ENCODE data around the gene BICRAL.
"Not testable (repeated sequence)": the region's sequence is repeated elsewhere in the genome, so short reads cannot be mapped to it uniquely, and the experiment has no call there.

Gene BICRAL, protein sequence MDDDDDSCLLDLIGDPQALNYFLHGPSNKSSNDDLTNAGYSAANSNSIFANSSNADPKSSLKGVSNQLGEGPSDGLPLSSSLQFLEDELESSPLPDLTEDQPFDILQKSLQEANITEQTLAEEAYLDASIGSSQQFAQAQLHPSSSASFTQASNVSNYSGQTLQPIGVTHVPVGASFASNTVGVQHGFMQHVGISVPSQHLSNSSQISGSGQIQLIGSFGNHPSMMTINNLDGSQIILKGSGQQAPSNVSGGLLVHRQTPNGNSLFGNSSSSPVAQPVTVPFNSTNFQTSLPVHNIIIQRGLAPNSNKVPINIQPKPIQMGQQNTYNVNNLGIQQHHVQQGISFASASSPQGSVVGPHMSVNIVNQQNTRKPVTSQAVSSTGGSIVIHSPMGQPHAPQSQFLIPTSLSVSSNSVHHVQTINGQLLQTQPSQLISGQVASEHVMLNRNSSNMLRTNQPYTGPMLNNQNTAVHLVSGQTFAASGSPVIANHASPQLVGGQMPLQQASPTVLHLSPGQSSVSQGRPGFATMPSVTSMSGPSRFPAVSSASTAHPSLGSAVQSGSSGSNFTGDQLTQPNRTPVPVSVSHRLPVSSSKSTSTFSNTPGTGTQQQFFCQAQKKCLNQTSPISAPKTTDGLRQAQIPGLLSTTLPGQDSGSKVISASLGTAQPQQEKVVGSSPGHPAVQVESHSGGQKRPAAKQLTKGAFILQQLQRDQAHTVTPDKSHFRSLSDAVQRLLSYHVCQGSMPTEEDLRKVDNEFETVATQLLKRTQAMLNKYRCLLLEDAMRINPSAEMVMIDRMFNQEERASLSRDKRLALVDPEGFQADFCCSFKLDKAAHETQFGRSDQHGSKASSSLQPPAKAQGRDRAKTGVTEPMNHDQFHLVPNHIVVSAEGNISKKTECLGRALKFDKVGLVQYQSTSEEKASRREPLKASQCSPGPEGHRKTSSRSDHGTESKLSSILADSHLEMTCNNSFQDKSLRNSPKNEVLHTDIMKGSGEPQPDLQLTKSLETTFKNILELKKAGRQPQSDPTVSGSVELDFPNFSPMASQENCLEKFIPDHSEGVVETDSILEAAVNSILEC

GRCh38 chr6:42781796-42782688, at the start of gene BICRAL:
Gene BICRAL (plus strand): TSS chr6:42782052. CDS start chr6:42822023, 39,971 bp downstream.
- FAIRE-seq = no peak

DNA sequence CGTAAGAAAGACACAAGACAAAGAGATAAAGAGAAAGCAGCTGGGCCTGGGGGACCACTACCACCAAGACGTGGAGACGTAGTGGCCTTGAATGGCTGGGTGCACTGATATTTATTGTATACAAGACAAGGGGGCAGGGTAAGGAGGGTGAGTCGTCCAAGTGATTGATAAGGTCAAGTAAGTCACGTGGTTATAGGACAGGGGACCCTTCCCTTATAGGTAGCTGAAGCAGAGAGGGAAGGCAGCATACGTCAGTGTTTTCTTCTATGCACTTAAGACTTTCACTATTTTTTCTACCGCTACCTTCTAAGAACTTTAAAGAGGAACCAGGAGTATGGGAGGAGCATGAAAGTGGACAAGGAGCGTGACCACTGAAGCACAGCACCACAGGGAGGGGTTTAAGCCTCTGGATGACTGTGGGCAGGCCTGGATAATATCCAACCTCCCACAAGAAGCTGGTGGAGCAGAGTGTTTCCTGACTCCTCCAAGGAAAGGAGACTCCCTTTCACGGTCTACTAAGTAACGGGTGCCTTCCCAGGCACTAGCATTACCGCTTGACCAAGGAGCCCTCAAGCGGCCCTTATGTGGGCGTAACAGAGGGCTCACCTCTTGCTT, 47.9 kb upstream of the BICRAL start:
- FAIRE-seq = not testable (repeated sequence)

GRCh38 chr6:42735976-42736375, 45.9 kb upstream of the BICRAL start:
- FAIRE-seq = no peak

GRCh38 chr6:42740725-42741124, 41.1 kb upstream of the BICRAL start:
- FAIRE-seq = no peak

DNA sequence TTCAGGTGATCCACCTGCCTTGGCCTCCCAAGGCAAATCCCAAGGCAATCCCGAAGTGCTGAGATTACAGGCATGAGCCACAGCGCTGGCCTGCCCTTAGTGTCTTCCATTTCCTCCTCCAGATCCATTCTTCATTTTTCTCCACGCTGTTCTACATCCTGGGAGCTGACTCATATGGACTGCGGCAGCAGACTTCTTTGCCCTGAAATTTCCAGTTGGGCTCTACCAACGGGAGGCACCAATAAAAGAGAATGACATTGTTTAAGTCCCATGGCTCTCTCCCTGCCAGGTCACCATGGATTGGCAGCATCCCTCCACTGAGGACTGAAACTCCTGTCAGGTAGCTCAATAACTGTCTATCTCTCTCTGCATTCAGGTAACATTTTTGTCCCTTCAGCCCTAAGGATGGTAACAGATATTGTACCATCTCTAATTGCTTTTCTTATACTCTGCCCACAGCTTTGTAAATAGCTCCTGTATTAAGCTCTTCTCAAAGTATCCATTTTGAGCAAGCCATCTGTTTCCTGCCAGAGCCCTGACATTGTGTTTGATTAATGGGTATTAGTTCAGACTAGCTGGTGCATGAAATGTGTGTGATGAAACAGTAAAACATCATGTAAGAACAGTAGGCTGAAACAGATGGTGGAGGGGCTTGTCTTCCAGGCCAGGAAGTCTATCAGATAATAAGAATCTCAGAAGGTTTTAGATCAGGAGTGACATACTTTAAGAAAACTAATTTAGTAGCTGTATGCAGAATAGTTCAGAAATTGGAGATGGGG, 39.5 kb upstream of the BICRAL start:
- FAIRE-seq = no peak

- no peak for FAIRE-seq
Measured at GRCh38 chr6:42744351-42744893, 37.4 kb upstream of the BICRAL start.

DNA sequence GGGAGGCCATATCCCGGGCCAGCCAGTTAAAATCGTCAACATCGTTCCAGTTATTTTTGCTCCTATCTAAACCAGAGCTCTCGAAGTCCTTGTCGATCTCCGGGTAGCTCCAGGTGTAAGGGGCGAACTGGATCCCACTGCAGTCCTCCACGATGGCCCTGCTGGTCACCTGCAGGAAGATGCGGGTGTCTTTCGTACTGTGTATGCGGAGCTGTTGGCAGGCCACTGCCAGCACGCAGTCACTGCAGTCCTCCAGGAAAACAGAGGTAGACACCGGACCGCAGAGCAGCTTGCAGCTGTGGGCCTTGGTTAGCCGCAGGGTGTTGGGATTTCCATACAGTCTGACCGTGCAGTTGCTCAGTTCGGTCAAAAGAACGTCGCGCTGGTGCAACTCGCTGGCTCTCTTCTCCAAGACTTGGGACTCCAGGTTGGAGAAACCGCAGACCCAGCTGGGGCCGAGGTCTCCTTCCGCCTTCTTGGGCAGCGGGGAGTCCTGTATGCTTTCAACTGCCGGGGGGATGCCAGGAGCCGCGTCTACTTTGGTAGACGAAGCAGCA, 36.7 kb upstream of the BICRAL start:
- no peak for FAIRE-seq

DNA sequence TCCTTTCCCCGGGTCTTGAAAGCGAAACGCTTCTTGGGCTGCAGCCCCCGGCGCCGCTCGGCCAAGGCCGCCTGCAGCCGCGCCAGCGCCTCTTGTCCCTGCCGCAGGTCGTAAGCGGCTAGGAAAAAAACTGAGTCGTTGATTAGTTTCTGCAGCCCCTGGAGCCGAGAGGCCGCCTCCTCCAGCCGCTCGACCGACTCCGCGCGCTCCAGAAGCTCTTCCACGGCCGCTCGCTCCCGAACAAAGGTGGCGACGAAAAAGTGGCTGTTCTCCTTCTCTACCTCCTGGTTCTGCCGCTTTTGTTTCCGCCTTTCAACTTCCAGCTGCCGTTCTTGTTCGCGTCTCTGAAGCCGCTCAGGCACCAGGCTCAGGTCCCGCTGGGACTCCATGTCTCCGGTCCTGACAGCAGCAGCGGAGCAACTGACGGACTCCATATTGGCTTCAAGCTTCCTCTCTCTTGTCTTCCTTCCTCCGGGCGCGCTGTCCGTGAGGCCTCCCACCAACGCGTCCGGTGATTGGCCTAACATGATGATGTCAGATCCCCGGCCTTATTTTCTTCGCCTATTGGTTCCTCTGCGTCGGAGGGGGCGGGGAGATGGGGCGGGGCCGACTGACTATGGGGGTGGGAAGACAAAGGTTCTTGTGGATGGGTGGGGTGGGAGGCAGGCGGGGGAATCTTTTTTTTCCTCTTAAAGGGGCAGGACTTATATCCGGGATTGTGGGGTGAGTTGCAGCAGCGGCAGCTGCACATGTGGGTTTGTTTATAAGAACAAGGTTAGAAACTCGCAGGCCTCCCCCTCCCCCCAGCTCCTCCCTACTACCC, 36.0 kb upstream of the BICRAL start, which contains the start of gene TBCC:
Gene TBCC, minus strand, starts transcription at position 464 of the 823 bp plus-strand sequence. Its CDS starts 30 bp downstream, at position 434.
- FAIRE-seq = no peak

GRCh38 chr6:42746463-42747391, 35.1 kb upstream of the BICRAL start:
- FAIRE-seq = no peak

GRCh38 chr6:42748203-42748898, 33.5 kb upstream of the BICRAL start:
- FAIRE-seq = no peak

GRCh38 chr6:42751055-42751454, 30.8 kb upstream of the BICRAL start:
- FAIRE-seq = no peak

DNA sequence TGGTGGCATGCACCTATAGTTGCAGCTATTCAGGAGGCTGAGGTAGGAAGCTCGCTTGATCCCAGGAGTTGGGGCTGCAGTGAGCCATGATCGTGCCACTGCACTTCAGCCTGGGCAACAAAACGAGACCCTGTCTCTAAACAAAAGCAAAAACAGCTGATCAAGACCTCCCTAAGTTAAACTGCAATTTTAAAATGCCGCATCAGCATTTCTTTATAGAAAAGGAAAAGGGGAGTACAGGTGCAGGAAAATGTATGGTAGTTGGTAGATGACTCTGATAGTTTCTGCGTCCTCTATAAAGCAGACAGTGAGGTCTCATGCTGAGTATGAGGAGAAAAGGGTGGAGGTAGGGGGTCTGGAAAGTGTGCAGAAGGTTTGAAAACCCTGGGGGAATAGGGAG, 27.1 kb upstream of the BICRAL start:
- FAIRE-seq = no peak

GRCh38 chr6:42756722-42757121, 25.1 kb upstream of the BICRAL start:
- no peak for FAIRE-seq

GRCh38 chr6:42758756-42759430, 23.0 kb upstream of the BICRAL start:
- no peak for FAIRE-seq

- FAIRE-seq = no peak
Measured at GRCh38 chr6:42761287-42762067, 20.4 kb upstream of the BICRAL start.

DNA sequence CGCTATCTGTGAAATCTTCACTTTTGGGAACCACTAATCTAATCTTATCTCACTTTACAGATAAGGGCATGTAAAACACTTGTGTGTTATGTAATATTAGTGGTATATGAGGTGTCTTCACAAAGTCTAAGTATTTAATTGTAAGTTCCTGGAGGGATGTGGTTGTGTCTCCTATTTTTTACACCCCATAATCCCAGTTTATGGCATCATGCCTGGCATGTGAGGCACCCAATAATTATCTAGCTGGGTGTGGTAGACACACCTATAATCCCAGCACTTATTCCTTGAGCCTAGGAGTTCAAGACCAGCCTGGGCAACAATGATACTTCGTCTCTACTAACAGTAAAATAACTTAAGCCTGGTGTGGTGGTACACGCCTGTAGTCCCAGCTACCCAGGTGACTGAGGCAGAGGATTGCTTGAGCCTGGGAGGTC, 19.4 kb upstream of the BICRAL start:
- no peak for FAIRE-seq

Data from colon (tissue), 2 donors.